IMR-90 (cell line): ENCODE results near the gene PDZK1. TPM values are rescaled to one million over a fixed set of nuclear protein-coding genes. Genes with fewer than 3 reads are reported as not detected.

Experiments used
- ATAC-seq: fragments of 200-7000 bp; cut with Tn5 transposase; 2 replicates; pipeline ENCODE4 v1.9.1; 2020; ENCODE audit warnings: low read depth, mild to moderate bottlenecking, moderate library complexity
- BruUV-seq: library from RNA; stranded (reverse); fragments of 400-500 nt; replicated peaks from 2 replicates; lab custom pipeline; 2021; lab: Mats Ljungman, UMichigan
- CTCF ChIA-PET: fragments of 300-600 bp; formaldehyde crosslinking; extraction: SDS; loops from one replicate; lab custom pipeline; 2021; ENCODE audit warnings: antibody characterized with exemption; lab: Yijun Ruan, JAX
- POLR2A ChIA-PET: fragments of 300-600 bp; sonication (Branson Sonifier 250); formaldehyde crosslinking; loops from one replicate; lab custom pipeline; 2022; ENCODE audit warnings: antibody characterized with exemption; ENCODE audit not compliant: unreplicated experiment; lab: Charles Lee
- DNase-seq: peaks from one replicate; pipeline ENCODE4 v3.0.0; 2013
- H2AFZ ChIP-seq: replicated peaks from 2 replicates; pipeline ENCODE3; 2013; ENCODE audit warnings: low read length, mild to moderate bottlenecking; ENCODE audit not compliant: poor library complexity
- H2AK5ac ChIP-seq: 2 replicates; pipeline ENCODE4 v1.6.1; 2013; ENCODE audit warnings: low read depth, low read length, inconsistent platforms
- H2AK9ac ChIP-seq: replicated peaks from 2 replicates; pipeline ENCODE3; 2013; ENCODE audit warnings: mild to moderate bottlenecking, low read depth, low read length, moderate library complexity; ENCODE audit not compliant: poor library complexity
- H2BK120ac ChIP-seq: 2 replicates; pipeline ENCODE4 v1.6.1; 2013; ENCODE audit warnings: low read depth, low read length, inconsistent platforms
- H2BK15ac ChIP-seq: 3 replicates; pipeline ENCODE4 v1.6.1; 2013; ENCODE audit warnings: low read depth, low read length, inconsistent platforms
- H2BK20ac ChIP-seq: 2 replicates; pipeline ENCODE4 v1.6.1; 2013; ENCODE audit warnings: low read depth, mild to moderate bottlenecking, inconsistent platforms, low read length, moderate library complexity
- H2BK5ac ChIP-seq: 2 replicates; pipeline ENCODE4 v1.6.1; 2013; ENCODE audit warnings: mild to moderate bottlenecking, low read depth, low read length, inconsistent platforms; ENCODE audit not compliant: poor library complexity, severe bottlenecking
- H3K14ac ChIP-seq: replicated peaks from 2 replicates; pipeline ENCODE4 v1.6.1; 2013; ENCODE audit warnings: low read depth, low read length, inconsistent platforms
- H3K18ac ChIP-seq: 2 replicates; pipeline ENCODE4 v1.6.1; 2013; ENCODE audit warnings: low read depth, low read length, control low read depth
- H3K23ac ChIP-seq: 2 replicates; pipeline ENCODE4 v1.6.1; 2013; ENCODE audit warnings: low read depth, low read length, inconsistent platforms
- H3K27ac ChIP-seq: 2 replicates; pipeline ENCODE4 v1.5.1; 2013; ENCODE audit warnings: mild to moderate bottlenecking, control low read depth, low read length; ENCODE audit not compliant: insufficient read depth
- H3K27me3 ChIP-seq: 2 replicates; pipeline ENCODE4 v1.6.1; 2013; ENCODE audit warnings: low read length; ENCODE audit not compliant: control insufficient read depth, insufficient read depth
- H3K36me3 ChIP-seq: 2 replicates; pipeline ENCODE4 v1.6.1; 2013; ENCODE audit warnings: low read length, mixed read lengths; ENCODE audit not compliant: control insufficient read depth, insufficient read depth
- H3K4ac ChIP-seq: 2 replicates; pipeline ENCODE4 v1.6.1; 2013; ENCODE audit warnings: low read depth, low read length, inconsistent platforms
- H3K4me1 ChIP-seq: 2 replicates; pipeline ENCODE4 v1.6.1; 2013; ENCODE audit warnings: low read length, mixed read lengths; ENCODE audit not compliant: control insufficient read depth, insufficient read depth
- H3K4me2 ChIP-seq: 2 replicates; pipeline ENCODE4 v1.6.1; 2013; ENCODE audit warnings: low read depth, mild to moderate bottlenecking, control low read depth, low read length, moderate library complexity
- H3K4me3 ChIP-seq: 2 replicates; pipeline ENCODE4 v1.5.1; 2013; ENCODE audit warnings: low read depth, mild to moderate bottlenecking, control low read depth, low read length, moderate library complexity; ENCODE audit not compliant: insufficient read depth
- H3K56ac ChIP-seq: 2 replicates; pipeline ENCODE4 v1.6.1; 2013; ENCODE audit warnings: low read length, inconsistent platforms; ENCODE audit not compliant: insufficient read depth; ENCODE audit errors: extremely low read depth
- H3K79me1 ChIP-seq, 2 experiments: 2 replicates each; pipeline ENCODE4 v1.6.1; 2013; ENCODE audit warnings: low read length in 2 of 2, inconsistent platforms in 1 of 2, low read depth in 1 of 2
- H3K9ac ChIP-seq: 2 replicates; pipeline ENCODE4 v1.6.1; 2013; ENCODE audit warnings: low read depth, low read length, control low read depth
- H3K9me1 ChIP-seq: 2 replicates; pipeline ENCODE4 v1.6.1; 2013; ENCODE audit warnings: low read length, inconsistent platforms; ENCODE audit not compliant: insufficient read depth
- H3K9me3 ChIP-seq: 2 replicates; pipeline ENCODE4 v1.6.1; 2013; ENCODE audit warnings: low read length; ENCODE audit not compliant: control insufficient read depth, insufficient read depth
- H4K20me1 ChIP-seq: 2 replicates; pipeline ENCODE4 v1.6.1; 2013; ENCODE audit warnings: low read length, inconsistent platforms; ENCODE audit not compliant: insufficient read depth
- H4K5ac ChIP-seq: 2 replicates; pipeline ENCODE4 v1.6.1; 2013; ENCODE audit warnings: mild to moderate bottlenecking, low read depth, low read length, control low read depth
- H4K8ac ChIP-seq, 2 experiments: 2 replicates each; pipeline ENCODE4 v1.6.1; 2013; ENCODE audit warnings: low read depth in 2 of 2, low read length in 2 of 2, control low read depth in 1 of 2, inconsistent platforms in 1 of 2
- H4K91ac ChIP-seq: 2 replicates; pipeline ENCODE4 v1.6.1; 2013; ENCODE audit warnings: low read depth, low read length, inconsistent platforms; ENCODE audit not compliant: insufficient read depth
- FOS ChIP-seq: fragments of 150-350 bp; IDR thresholded peaks from 2 replicates; pipeline ENCODE4 v1.6.1; 2016; ENCODE audit warnings: low read depth, low read length
- SMC3 ChIP-seq: fragments of 150-350 bp; IDR thresholded peaks from 2 replicates; pipeline ENCODE4 v1.6.1; 2016; ENCODE audit warnings: low read depth, mild to moderate bottlenecking, antibody characterized with exemption, low read length, moderate library complexity
- WGBS, 2 experiments: methylation state at CpG; one replicate each; pipeline versions ENCODE4 v1.1.5 to v1.1.7; 2013; ENCODE audit warnings: missing lambda C conversion rate in 2 of 2; ENCODE audit not compliant: insufficient read length in 1 of 2; ENCODE audit errors: extremely low coverage in 2 of 2; 5-methylcytosine and 5-hydroxymethylcytosine counted together
- dilution Hi-C: fragments of 300-500 bp; cut with HindIII; formaldehyde crosslinking; loops from one replicate; pipeline ENCODE4 v1.14.3; 2018; ENCODE audit warnings: low sequenced_read_pairs; ENCODE audit not compliant: unreplicated experiment
- in situ Hi-C: fragments of 300-500 bp; cut with MboI; formaldehyde crosslinking; loops from 3 replicates; pipeline ENCODE4 v1.14.3; 2019; ENCODE audit warnings: low sequenced_read_pairs, inconsistent platforms, mixed read lengths
- intact Hi-C: fragments of 100-400 bp; cut with micrococcal nuclease; formaldehyde crosslinking; loops from 2 replicates; pipeline ENCODE4 v1.10.0; 2022
- polyA plus RNA-seq, 3 experiments: library from polyadenylated mRNA; depleted of rRNA; stranded (reverse); fragments of >200 nt; gene quantifications; 2 replicates each; pipeline ENCODE4 v1.2.3, GENCODE V29; 2012; ENCODE audit warnings: low replicate concordance in 1 of 3
- total RNA-seq: library from RNA; depleted of rRNA; stranded (reverse); fragments of >200 nt; gene quantifications from 2 replicates; pipeline ENCODE4 v1.2.3, GENCODE V29; 2012
- TF ChIP-seq, protein P1 (sequence below): conservative IDR thresholded peaks from 2 replicates; pipeline ENCODE4 v1.5.1; 2012; ENCODE audit warnings: mild to moderate bottlenecking, low read depth, low read length, improper control_type of control experiment
- TF ChIP-seq, protein P2 (sequence below): fragments of 150-350 bp; IDR thresholded peaks from 2 replicates; pipeline ENCODE4 v1.6.1; 2017; ENCODE audit warnings: mild to moderate bottlenecking, antibody characterized with exemption, low read length, low read depth

Gene PDZK1
- total and polyA plus RNA-seq, 2 of the 4 experiments (the other 2 are of a cell fraction), result 1.4 to 2.1 TPM

DNA sequence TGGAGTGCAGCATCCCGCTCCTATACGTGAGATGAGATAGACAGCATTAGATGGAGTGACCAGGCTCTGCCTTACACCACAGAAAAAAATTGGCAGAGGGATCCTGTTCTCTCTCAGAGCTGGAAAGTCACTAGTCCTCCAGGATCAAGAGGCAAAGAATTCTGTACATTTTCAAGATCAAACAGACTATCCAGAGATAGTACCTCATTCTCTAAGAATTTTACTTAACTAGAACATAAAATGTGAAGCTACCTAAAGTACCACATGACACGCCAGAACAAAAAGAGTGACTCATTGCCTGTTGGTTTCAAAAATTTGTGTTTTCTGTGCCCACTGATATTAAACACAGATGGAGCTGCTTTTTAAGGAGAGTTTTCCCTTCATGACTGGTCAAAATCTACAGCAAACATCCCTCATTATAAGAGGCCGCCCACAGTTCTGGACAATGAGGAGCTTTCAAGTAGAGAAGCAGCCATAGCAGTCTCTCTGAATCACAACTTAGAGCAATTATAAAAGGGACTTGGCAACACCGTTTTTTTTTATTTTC lies 44.4 kb upstream of the PDZK1 start:
- H3K18ac ChIP-seq, result peak overlapping the region; percentile 97
- peak overlapping the region; percentile 89 for H3K56ac ChIP-seq
- peak overlapping the region; percentile 84 for H2AK9ac ChIP-seq
- no peak overlapping the region for H3K4me3 ChIP-seq
- no peaks in the 10 kb centered on the region for H3K9me3 ChIP-seq
- peak overlapping the region; percentile 47 for H2AFZ ChIP-seq
- peaks cover 7% of the 10 kb centered on the region for H4K20me1 ChIP-seq
- peak overlapping the region; percentile 99 for H3K27ac ChIP-seq
- peak overlapping the region; percentile 91 for H3K23ac ChIP-seq
- dilution Hi-C loops (no loop called here), in situ Hi-C loops (no loop called here), intact Hi-C loops (no loop called here)
- peak overlapping the region; percentile 94; the same call in 1 of the 2 replicates for H4K91ac ChIP-seq
- peaks cover 24% of the 10 kb centered on the region for H3K36me3 ChIP-seq
- no TSS peak for BruUV-seq
- peak overlapping the region; percentile 95 for H2BK120ac ChIP-seq
- peak overlapping the region; percentile 69 for H3K4me2 ChIP-seq
- peak; percentile 91 for ATAC-seq
- ChIA-PET POLR2A (interaction anchor here (1.0 kb wide), 1 partner anchor 12 kb away, joined by 3 read pairs; no protein-coding TSS in a partner anchor), CTCF (interaction anchor here (0.6 to 1.5 kb wide), 3 partner anchors 23 to 141 kb away, joined by 3 to 5 read pairs (median 3); partner anchors contain the start of gene NUDT17)
- peak overlapping the region; percentile 92 for H3K14ac ChIP-seq
- H3K4me1 ChIP-seq, result peaks cover 10% of the 10 kb centered on the region
- DNase-seq, result peak; percentile 97
- TF ChIP-seq SMC3 (no peak), FOS (peak; percentile 78)
- TF ChIP-seq, protein P1, sequence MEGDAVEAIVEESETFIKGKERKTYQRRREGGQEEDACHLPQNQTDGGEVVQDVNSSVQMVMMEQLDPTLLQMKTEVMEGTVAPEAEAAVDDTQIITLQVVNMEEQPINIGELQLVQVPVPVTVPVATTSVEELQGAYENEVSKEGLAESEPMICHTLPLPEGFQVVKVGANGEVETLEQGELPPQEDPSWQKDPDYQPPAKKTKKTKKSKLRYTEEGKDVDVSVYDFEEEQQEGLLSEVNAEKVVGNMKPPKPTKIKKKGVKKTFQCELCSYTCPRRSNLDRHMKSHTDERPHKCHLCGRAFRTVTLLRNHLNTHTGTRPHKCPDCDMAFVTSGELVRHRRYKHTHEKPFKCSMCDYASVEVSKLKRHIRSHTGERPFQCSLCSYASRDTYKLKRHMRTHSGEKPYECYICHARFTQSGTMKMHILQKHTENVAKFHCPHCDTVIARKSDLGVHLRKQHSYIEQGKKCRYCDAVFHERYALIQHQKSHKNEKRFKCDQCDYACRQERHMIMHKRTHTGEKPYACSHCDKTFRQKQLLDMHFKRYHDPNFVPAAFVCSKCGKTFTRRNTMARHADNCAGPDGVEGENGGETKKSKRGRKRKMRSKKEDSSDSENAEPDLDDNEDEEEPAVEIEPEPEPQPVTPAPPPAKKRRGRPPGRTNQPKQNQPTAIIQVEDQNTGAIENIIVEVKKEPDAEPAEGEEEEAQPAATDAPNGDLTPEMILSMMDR, result no peak
- TF ChIP-seq, protein P2, sequence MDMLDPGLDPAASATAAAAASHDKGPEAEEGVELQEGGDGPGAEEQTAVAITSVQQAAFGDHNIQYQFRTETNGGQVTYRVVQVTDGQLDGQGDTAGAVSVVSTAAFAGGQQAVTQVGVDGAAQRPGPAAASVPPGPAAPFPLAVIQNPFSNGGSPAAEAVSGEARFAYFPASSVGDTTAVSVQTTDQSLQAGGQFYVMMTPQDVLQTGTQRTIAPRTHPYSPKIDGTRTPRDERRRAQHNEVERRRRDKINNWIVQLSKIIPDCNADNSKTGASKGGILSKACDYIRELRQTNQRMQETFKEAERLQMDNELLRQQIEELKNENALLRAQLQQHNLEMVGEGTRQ, result peak; percentile 55; the same call in 1 of the 2 replicates
- peaks cover 27 to 80% of the 10 kb centered on the region in 2 experiments for H3K79me1 ChIP-seq
- peak overlapping the region; percentile 94 for H2BK20ac ChIP-seq
- peak overlapping the region; percentile 99 for H2AK5ac ChIP-seq
- H2BK15ac ChIP-seq, result peak overlapping the region; percentile 97
- H2BK5ac ChIP-seq, result peak overlapping the region; percentile 99
- peak overlapping the region; percentile 97 for H4K5ac ChIP-seq
- H3K9ac ChIP-seq, result peak overlapping the region; percentile 49
- no peaks in the 10 kb centered on the region for H3K27me3 ChIP-seq
- peak overlapping the region in 1 of 2 experiments; percentile 95; a peak in 2 of 4 replicates for H4K8ac ChIP-seq
- peaks cover 13% of the 10 kb centered on the region for H3K9me1 ChIP-seq
- 100% methylated on average over 1 of the region's 5 CpGs; no CpG with 5 or more reads in 1 of the 2 experiments for WGBS, 2 experiments
- H3K4ac ChIP-seq, result peak overlapping the region; percentile 99
